ENCODE measurements around the gene CDYL. TPM values are rescaled to one million over a fixed set of nuclear protein-coding genes. Genes with fewer than 3 reads are reported as not detected.
A peak's percentile ranks its signal among the peaks of the same experiment; 100 is the strongest.

CDYL gene
- 31.9 TPM for total RNA-seq

DNA sequence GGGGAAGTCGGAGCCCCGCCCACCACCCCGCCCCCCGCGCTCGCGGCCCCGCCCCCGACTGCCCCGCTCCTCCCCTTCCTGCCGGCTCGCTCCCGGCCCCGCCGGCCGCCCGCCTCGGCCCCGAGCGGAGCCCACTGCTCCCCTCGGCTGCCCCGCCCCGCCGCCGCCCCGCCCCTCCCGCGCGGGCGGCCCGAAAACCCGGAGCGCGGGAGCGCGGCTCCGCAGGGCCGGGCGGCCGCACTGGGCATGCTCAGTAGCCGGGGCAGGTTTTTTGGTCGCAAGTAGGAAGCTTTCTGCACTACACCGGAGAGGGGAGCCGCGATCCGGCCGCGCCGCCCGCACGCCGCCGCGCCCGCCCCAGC lies at the start of gene CDYL:
CDYL (plus strand) TSS at position 274 of the 362 bp plus-strand sequence. CDS start 380 bp downstream, outside the sequence.
- TF ChIP-seq POLR2A (IDR thresholded peaks at IDR 0.05) = peak in 1 of 2 donors; percentile 76
- peak; percentile 12 to 44 for TF ChIP-seq POLR2AphosphoS5 (IDR thresholded peaks at IDR 0.05; ENCODE audit: insufficient read depth in 1 of 2, low read depth in 1 of 2)
- TF ChIP-seq, protein P1, sequence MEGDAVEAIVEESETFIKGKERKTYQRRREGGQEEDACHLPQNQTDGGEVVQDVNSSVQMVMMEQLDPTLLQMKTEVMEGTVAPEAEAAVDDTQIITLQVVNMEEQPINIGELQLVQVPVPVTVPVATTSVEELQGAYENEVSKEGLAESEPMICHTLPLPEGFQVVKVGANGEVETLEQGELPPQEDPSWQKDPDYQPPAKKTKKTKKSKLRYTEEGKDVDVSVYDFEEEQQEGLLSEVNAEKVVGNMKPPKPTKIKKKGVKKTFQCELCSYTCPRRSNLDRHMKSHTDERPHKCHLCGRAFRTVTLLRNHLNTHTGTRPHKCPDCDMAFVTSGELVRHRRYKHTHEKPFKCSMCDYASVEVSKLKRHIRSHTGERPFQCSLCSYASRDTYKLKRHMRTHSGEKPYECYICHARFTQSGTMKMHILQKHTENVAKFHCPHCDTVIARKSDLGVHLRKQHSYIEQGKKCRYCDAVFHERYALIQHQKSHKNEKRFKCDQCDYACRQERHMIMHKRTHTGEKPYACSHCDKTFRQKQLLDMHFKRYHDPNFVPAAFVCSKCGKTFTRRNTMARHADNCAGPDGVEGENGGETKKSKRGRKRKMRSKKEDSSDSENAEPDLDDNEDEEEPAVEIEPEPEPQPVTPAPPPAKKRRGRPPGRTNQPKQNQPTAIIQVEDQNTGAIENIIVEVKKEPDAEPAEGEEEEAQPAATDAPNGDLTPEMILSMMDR (IDR thresholded peaks at IDR 0.05) = no peak
- intact Hi-C loops (cut with DNase I) = loop anchor here (10.0 kb wide), 1 partner anchor 111 kb away; no protein-coding TSS in a partner anchor
- H3K27ac ChIP-seq = peak within 1 kb of the TSS; percentile 85
- no peaks in the 10 kb centered on the region for H3K36me3 ChIP-seq
- H3K4me1 ChIP-seq = peaks cover 28% of the 10 kb centered on the region
- peak in 1 of 2 donors; percentile 88 for DNase-seq (ENCODE audit: extremely low spot score in 2 of 2)
- H3K27me3 ChIP-seq = no peaks in the 10 kb centered on the region
- H3K4me3 ChIP-seq = peak within 1 kb of the TSS; percentile 72 to 83
- H3K9me3 ChIP-seq = no peaks in the 10 kb centered on the region

DNA sequence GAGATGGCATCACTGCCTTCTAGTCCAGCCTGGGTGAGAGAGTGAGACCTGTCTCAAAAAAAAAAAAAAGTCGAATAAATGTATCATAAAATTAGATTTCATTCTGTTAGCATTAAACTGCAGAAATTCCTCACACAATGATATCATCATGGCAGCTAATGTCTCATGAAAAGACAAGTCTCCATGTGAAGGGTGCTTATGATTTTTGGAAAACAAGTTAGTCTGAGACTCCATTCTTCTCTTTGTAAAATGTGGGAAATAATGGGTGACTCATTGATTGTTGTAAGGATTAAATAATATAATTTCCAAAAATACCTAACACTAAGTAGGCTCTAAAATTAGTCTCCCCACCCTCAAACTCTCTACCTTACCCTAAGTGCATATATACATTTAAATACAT lies 49.6 kb upstream of the CDYL start:
- no peaks in the 10 kb centered on the region for H3K36me3 ChIP-seq
- TF ChIP-seq, protein P1 (IDR thresholded peaks at IDR 0.05) = no peak
- no peak for TF ChIP-seq POLR2A (IDR thresholded peaks at IDR 0.05)
- TF ChIP-seq POLR2AphosphoS5 (IDR thresholded peaks at IDR 0.05; ENCODE audit: insufficient read depth in 1 of 2, low read depth in 1 of 2) = no peak
- H3K27ac ChIP-seq = no peak overlapping the region
- no peaks in the 10 kb centered on the region for H3K9me3 ChIP-seq
- intact Hi-C loops (cut with DNase I) = no loop called here
- H3K4me3 ChIP-seq = no peak overlapping the region
- DNase-seq (ENCODE audit: extremely low spot score in 2 of 2) = no peak
- no peaks in the 10 kb centered on the region for H3K4me1 ChIP-seq
- no peaks in the 10 kb centered on the region for H3K27me3 ChIP-seq

DNA sequence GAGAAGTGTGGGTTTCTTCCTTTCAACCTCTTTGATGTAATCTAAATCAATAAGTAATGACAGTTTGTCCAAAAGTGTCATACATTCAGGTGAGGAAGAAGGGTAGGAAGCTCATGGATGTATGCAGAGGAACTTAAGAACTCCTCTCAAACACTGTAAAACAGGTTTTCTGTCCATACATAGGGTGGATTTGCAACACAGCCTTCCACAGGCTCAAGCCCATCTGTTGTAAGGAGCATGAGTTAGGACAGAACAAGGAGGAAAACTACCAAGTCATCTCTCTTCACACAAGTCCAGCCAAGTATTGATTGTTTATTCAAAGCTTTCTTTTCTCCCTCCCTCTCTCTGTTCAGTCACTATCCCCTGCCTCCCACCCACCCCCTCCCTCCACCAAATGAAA lies 49.0 kb upstream of the CDYL start:
- Histone ChIP-seq H3K4me3 (no peak overlapping the region), H3K27ac (no peak overlapping the region), H3K4me1 (no peaks in the 10 kb centered on the region), H3K36me3 (no peaks in the 10 kb centered on the region), H3K27me3 (no peaks in the 10 kb centered on the region), H3K9me3 (no peaks in the 10 kb centered on the region)
- no peak for TF ChIP-seq POLR2AphosphoS5 (IDR thresholded peaks at IDR 0.05; ENCODE audit: insufficient read depth in 1 of 2, low read depth in 1 of 2)
- TF ChIP-seq POLR2A (IDR thresholded peaks at IDR 0.05) = no peak
- TF ChIP-seq, protein P1 (IDR thresholded peaks at IDR 0.05) = no peak
- DNase-seq (ENCODE audit: extremely low spot score in 2 of 2) = no peak
- intact Hi-C loops (cut with DNase I) = no loop called here

DNA sequence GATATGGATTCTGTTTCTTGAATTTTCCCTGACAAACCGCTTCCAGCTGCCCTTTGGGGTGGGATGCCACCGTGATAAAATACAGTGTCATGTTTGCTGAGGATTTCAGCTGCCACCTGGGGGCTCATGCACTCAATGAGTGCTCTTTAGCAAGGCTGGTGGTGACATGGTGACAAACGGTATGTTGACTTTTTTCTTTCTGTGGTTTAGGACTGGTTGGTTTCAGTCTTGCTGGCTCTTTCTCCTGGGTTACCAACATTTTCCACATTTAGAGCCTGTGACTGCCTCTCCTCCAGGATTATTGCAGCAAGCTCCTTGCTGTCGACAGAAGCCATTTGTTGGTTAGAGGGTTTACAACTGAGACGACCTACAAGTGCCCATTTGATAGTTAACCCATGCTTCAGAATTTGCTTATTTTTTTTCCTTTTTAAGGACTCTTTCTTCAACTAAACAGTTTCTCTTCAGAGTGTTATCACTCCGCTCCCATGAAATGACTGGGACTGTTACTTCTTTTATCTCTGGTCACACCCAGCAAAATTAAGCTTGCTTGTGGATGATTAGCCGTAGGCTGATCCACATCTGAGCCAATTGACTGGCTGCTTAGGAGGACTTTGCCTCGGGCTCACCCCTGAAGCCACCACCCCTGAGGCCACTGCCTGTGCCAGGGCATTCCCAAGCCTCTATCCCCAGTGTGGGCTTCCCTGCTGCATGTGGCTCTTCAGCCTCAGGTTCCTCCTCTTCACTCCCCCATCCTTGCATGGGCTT lies 48.4 kb upstream of the CDYL start:
- H3K4me1 ChIP-seq = no peaks in the 10 kb centered on the region
- H3K4me3 ChIP-seq = no peak overlapping the region
- TF ChIP-seq, protein P1 (IDR thresholded peaks at IDR 0.05) = no peak
- TF ChIP-seq POLR2A (IDR thresholded peaks at IDR 0.05) = no peak
- no peak for TF ChIP-seq POLR2AphosphoS5 (IDR thresholded peaks at IDR 0.05; ENCODE audit: insufficient read depth in 1 of 2, low read depth in 1 of 2)
- intact Hi-C loops (cut with DNase I) = no loop called here
- no peaks in the 10 kb centered on the region for H3K36me3 ChIP-seq
- no peaks in the 10 kb centered on the region for H3K27me3 ChIP-seq
- H3K27ac ChIP-seq = no peak overlapping the region
- H3K9me3 ChIP-seq = no peaks in the 10 kb centered on the region
- no peak for DNase-seq (ENCODE audit: extremely low spot score in 2 of 2)

DNA sequence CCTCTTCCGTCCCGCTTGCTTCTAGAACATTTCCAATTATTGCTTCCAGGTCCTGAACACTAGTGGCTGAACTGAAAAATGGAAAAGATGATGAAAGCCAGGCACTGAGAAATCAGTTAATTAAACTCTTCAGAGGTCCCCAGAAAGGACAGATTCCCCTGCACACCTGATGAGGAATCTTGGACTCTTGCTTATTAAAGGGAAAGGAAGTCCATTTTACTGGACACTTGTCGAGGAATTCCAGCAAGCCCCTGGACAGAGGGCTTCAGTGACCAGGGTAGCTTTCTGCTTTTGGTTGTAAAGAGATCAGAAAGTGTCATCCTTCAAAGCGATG lies 47.8 kb upstream of the CDYL start:
- no peak for DNase-seq (ENCODE audit: extremely low spot score in 2 of 2)
- intact Hi-C loops (cut with DNase I) = no loop called here
- no peak overlapping the region for H3K27ac ChIP-seq
- H3K36me3 ChIP-seq = no peaks in the 10 kb centered on the region
- no peaks in the 10 kb centered on the region for H3K4me1 ChIP-seq
- no peak overlapping the region for H3K4me3 ChIP-seq
- no peaks in the 10 kb centered on the region for H3K9me3 ChIP-seq
- TF ChIP-seq POLR2AphosphoS5 (IDR thresholded peaks at IDR 0.05; ENCODE audit: insufficient read depth in 1 of 2, low read depth in 1 of 2) = no peak
- TF ChIP-seq, protein P1 (IDR thresholded peaks at IDR 0.05) = no peak
- no peak for TF ChIP-seq POLR2A (IDR thresholded peaks at IDR 0.05)
- no peaks in the 10 kb centered on the region for H3K27me3 ChIP-seq
